GM12878 (cell line): ENCODE measurements around the gene OR2AK2.

Experiments
- CTCF ChIP-seq, 3 experiments: IDR thresholded peaks in 2 of 3; conservative IDR thresholded peaks in 1 of 3; 2 replicates each; pipeline ENCODE4 v1.5.1; 2011; ENCODE audit warnings: low read depth in 3 of 3, low read length in 3 of 3, mild to moderate bottlenecking in 3 of 3, control low read depth in 2 of 3, moderate library complexity in 2 of 3, inconsistent platforms in 1 of 3, mixed read lengths in 1 of 3; ENCODE audit not compliant: control insufficient read depth in 2 of 3, insufficient read depth in 1 of 3; ENCODE audit errors: extremely low read depth in 1 of 3
- E2F4 ChIP-seq: IDR thresholded peaks from 2 replicates; pipeline ENCODE4 v1.6.1; 2012; ENCODE audit warnings: low read depth, low read length, improper control_type of control experiment
- EGR1 ChIP-seq, 2 experiments: IDR thresholded peaks; 1 replicate in 1 of 2; 2 replicates in 1 of 2; pipeline ENCODE4 v1.6.1; 2011 to 2012; ENCODE audit warnings: low read depth in 2 of 2, low read length in 2 of 2, borderline replicate concordance in 1 of 2, mild to moderate bottlenecking in 1 of 2, moderate library complexity in 1 of 2
- ELK1 ChIP-seq: IDR thresholded peaks from 2 replicates; pipeline ENCODE4 v1.6.1; 2012; ENCODE audit warnings: low read depth, low read length, improper control_type of control experiment
- EP300 ChIP-seq, 2 experiments: fragments of 150-350 bp in 1 of 2; IDR thresholded peaks; 2 replicates each; pipeline ENCODE4 v1.6.1; 2011 to 2012; ENCODE audit warnings: low read depth in 2 of 2, low read length in 2 of 2, borderline replicate concordance in 1 of 2, improper control_type of control experiment in 1 of 2, inconsistent platforms in 1 of 2; ENCODE audit not compliant: control insufficient read depth in 1 of 2
- EZH2 ChIP-seq: IDR thresholded peaks from 2 replicates; pipeline ENCODE4 v1.6.1; 2012; ENCODE audit warnings: low read depth, mild to moderate bottlenecking, control low read depth, inconsistent platforms, low read length, borderline replicate concordance; ENCODE audit not compliant: control insufficient read depth
- FOXK2 ChIP-seq: fragments of 450-650 bp; IDR thresholded peaks from 2 replicates; pipeline ENCODE4 v1.6.1; 2017; ENCODE audit warnings: mild to moderate bottlenecking, moderate library complexity
- NR2C2 ChIP-seq: IDR thresholded peaks from 2 replicates; pipeline ENCODE4 v1.6.1; 2011; ENCODE audit warnings: borderline replicate concordance, low read depth; ENCODE audit not compliant: control insufficient read depth, insufficient read length
- RAD21 ChIP-seq: IDR thresholded peaks from 2 replicates; pipeline ENCODE4 v1.6.1; 2011; ENCODE audit warnings: mild to moderate bottlenecking, low read depth, low read length, moderate library complexity; ENCODE audit not compliant: insufficient read depth
- SMC3 ChIP-seq: IDR thresholded peaks from 2 replicates; pipeline ENCODE4 v1.6.1; 2011; ENCODE audit warnings: low read length, improper control_type of control experiment, borderline replicate concordance
- TARDBP ChIP-seq: IDR thresholded peaks from 2 replicates; pipeline ENCODE4 v1.6.1; 2016; ENCODE audit warnings: borderline replicate concordance
- USF2 ChIP-seq: IDR thresholded peaks from 2 replicates; pipeline ENCODE4 v1.6.1; 2011; ENCODE audit warnings: low read depth, low read length, improper control_type of control experiment, borderline replicate concordance

GRCh38 chr1:247919952-247920351 lies 45.1 kb upstream of the OR2AK2 start, which contains the start of gene OR2T8:
- TF ChIP-seq CTCF (IDR thresholded peaks at IDR 0.05 in 2 of 3, conservative IDR thresholded peaks at IDR 0.05 in 1 of 3; ENCODE audit: control insufficient read depth in 2 of 3, extremely low read depth in 1 of 3, insufficient read depth in 1 of 3, low read depth in 3 of 3, low read length in 3 of 3) (no peak), SMC3 (no peak), EP300 (IDR thresholded peaks at IDR 0.05; ENCODE audit: borderline replicate concordance in 1 of 2, control insufficient read depth in 1 of 2, low read depth in 2 of 2, low read length in 2 of 2) (no peak), FOXK2 (no peak), RAD21 (no peak), USF2 (no peak), TARDBP (no peak), ELK1 (no peak), EGR1 (IDR thresholded peaks at IDR 0.05; ENCODE audit: borderline replicate concordance in 1 of 2, low read depth in 2 of 2, low read length in 2 of 2) (no peak), NR2C2 (no peak), EZH2 (no peak), E2F4 (no peak)
